HEK293 (cell line): ENCODE results near the gene ZNF684.

Source experiments
- CTCF ChIP-seq: fragments of 450-650 bp; formaldehyde crosslinking; IDR thresholded peaks from 2 replicates; pipeline ENCODE4 v1.5.1; 2016; ENCODE audit warnings: missing biosample characterization, missing genetic modification characterization
- MEIS1 ChIP-seq: sonication (generic); formaldehyde crosslinking; IDR thresholded peaks from 2 replicates; pipeline ENCODE4 v1.8.1; 2022; ENCODE audit warnings: missing genetic modification reagents, mild to moderate bottlenecking, borderline replicate concordance
- PBX3 ChIP-seq: sonication (generic); formaldehyde crosslinking; IDR thresholded peaks from 2 replicates; pipeline ENCODE4 v1.8.1; 2022; ENCODE audit warnings: mild to moderate bottlenecking, moderate library complexity, missing genetic modification reagents
- PRDM4 ChIP-seq: fragments of 450-650 bp; formaldehyde crosslinking; IDR thresholded peaks from 2 replicates; pipeline ENCODE4 v1.5.1; 2017; ENCODE audit warnings: missing biosample characterization, missing genetic modification characterization
- TCF7L2 ChIP-seq: IDR thresholded peaks from 2 replicates; pipeline ENCODE4 v1.6.1; 2011; ENCODE audit warnings: low read depth, mild to moderate bottlenecking, inconsistent platforms, low read length, moderate library complexity, borderline replicate concordance
- ZBTB26 ChIP-seq: fragments of 450-650 bp; formaldehyde crosslinking; optimal IDR thresholded peaks from 2 replicates; pipeline ENCODE3; 2016; ENCODE audit warnings: missing biosample characterization, mild to moderate bottlenecking, missing genetic modification characterization
- ZBTB49 ChIP-seq: fragments of 450-650 bp; formaldehyde crosslinking; IDR thresholded peaks from 2 replicates; pipeline ENCODE4 v1.5.1; 2016; ENCODE audit warnings: missing biosample characterization, missing genetic modification characterization, low read depth
- ZNF10 ChIP-seq: fragments of 450-650 bp; formaldehyde crosslinking; IDR thresholded peaks from 2 replicates; pipeline ENCODE4 v1.5.1; 2017; ENCODE audit warnings: missing biosample characterization, missing genetic modification characterization
- ZNF302 ChIP-seq: fragments of 450-650 bp; formaldehyde crosslinking; IDR thresholded peaks from 2 replicates; pipeline ENCODE4 v1.5.1; 2016; ENCODE audit warnings: missing biosample characterization, missing genetic modification characterization, low read depth
- ZNF645 ChIP-seq: fragments of 450-650 bp; formaldehyde crosslinking; IDR thresholded peaks from 2 replicates; pipeline ENCODE4; 2016; ENCODE audit warnings: missing biosample characterization, missing genetic modification characterization
- ZNF660 ChIP-seq: fragments of 450-650 bp; IDR thresholded peaks from 2 replicates; pipeline ENCODE4 v1.5.1; 2018; ENCODE audit warnings: missing biosample characterization, mild to moderate bottlenecking, missing genetic modification characterization
- ZNF670 ChIP-seq: fragments of 450-650 bp; formaldehyde crosslinking; IDR thresholded peaks from 2 replicates; pipeline ENCODE4 v1.5.1; 2016; ENCODE audit warnings: missing biosample characterization, missing genetic modification characterization, low read depth
- ZNF837 ChIP-seq: fragments of 450-650 bp; formaldehyde crosslinking; IDR thresholded peaks from 2 replicates; pipeline ENCODE4 v1.5.1; 2016; ENCODE audit warnings: missing biosample characterization, missing genetic modification characterization

GRCh38 chr1:40535732-40536131 lies 4.3 kb downstream of the ZNF684 start:
- TF ChIP-seq CTCF (tag by site-specific recombination) (no peak), TCF7L2 (no peak), ZNF660 (no peak), ZNF645 (tag by site-specific recombination) (no peak), ZNF837 (no peak), ZBTB26 (no peak), MEIS1 (CRISPR knock-in tag) (no peak), PBX3 (CRISPR knock-in tag) (no peak), ZBTB49 (tag by site-specific recombination) (no peak), ZNF302 (tag by site-specific recombination) (no peak), ZNF670 (no peak), PRDM4 (tag by site-specific recombination) (no peak), ZNF10 (tag by site-specific recombination) (no peak)
